HL-60 (cell line): ENCODE data around the gene C5orf58.

Experiments used
- GABPA ChIP-seq: IDR thresholded peaks from 2 replicates; pipeline ENCODE4 v1.6.1; 2012; ENCODE audit warnings: low read depth
- POLR2AphosphoS5 ChIP-seq: IDR thresholded peaks from 2 replicates; pipeline ENCODE4 v1.6.1; 2012; ENCODE audit warnings: low read depth
- SPI1 ChIP-seq: IDR thresholded peaks from 2 replicates; pipeline ENCODE4 v1.6.1; 2012; ENCODE audit warnings: low read depth, mild to moderate bottlenecking, borderline replicate concordance
- TF ChIP-seq, protein P1 (sequence below): IDR thresholded peaks from one replicate; pipeline ENCODE4 v1.5.1; 2011; ENCODE audit warnings: low read length, control low read depth, inconsistent platforms; ENCODE audit not compliant: insufficient read depth
- TF ChIP-seq, protein P2 (sequence below): IDR thresholded peaks from 2 replicates; pipeline ENCODE4 v1.6.1; 2012; ENCODE audit warnings: low read depth; ENCODE audit not compliant: insufficient replicate concordance

DNA sequence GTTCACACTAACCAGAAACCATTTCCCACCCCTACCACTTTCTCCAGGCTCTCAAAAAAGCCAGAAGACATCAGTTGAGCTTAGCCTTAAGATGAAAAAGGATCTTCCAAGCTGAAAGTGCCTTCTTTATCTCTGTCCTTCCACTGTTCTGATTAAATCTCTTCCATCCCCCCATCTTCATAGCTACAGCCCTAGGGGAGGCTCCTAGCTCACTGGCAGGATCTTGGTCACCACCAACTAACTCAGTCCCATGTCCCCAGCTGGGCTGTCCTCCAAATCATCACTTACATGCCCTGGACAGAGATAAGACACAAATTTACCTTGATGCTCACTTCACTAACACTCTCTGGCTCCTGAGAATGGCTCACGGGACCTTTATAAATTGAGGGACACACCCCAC, 50.5 kb downstream of the C5orf58 start:
- TF ChIP-seq SPI1 (no peak), POLR2AphosphoS5 (no peak), GABPA (no peak)
- TF ChIP-seq, protein P1, sequence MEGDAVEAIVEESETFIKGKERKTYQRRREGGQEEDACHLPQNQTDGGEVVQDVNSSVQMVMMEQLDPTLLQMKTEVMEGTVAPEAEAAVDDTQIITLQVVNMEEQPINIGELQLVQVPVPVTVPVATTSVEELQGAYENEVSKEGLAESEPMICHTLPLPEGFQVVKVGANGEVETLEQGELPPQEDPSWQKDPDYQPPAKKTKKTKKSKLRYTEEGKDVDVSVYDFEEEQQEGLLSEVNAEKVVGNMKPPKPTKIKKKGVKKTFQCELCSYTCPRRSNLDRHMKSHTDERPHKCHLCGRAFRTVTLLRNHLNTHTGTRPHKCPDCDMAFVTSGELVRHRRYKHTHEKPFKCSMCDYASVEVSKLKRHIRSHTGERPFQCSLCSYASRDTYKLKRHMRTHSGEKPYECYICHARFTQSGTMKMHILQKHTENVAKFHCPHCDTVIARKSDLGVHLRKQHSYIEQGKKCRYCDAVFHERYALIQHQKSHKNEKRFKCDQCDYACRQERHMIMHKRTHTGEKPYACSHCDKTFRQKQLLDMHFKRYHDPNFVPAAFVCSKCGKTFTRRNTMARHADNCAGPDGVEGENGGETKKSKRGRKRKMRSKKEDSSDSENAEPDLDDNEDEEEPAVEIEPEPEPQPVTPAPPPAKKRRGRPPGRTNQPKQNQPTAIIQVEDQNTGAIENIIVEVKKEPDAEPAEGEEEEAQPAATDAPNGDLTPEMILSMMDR, result no peak
- TF ChIP-seq, protein P2, sequence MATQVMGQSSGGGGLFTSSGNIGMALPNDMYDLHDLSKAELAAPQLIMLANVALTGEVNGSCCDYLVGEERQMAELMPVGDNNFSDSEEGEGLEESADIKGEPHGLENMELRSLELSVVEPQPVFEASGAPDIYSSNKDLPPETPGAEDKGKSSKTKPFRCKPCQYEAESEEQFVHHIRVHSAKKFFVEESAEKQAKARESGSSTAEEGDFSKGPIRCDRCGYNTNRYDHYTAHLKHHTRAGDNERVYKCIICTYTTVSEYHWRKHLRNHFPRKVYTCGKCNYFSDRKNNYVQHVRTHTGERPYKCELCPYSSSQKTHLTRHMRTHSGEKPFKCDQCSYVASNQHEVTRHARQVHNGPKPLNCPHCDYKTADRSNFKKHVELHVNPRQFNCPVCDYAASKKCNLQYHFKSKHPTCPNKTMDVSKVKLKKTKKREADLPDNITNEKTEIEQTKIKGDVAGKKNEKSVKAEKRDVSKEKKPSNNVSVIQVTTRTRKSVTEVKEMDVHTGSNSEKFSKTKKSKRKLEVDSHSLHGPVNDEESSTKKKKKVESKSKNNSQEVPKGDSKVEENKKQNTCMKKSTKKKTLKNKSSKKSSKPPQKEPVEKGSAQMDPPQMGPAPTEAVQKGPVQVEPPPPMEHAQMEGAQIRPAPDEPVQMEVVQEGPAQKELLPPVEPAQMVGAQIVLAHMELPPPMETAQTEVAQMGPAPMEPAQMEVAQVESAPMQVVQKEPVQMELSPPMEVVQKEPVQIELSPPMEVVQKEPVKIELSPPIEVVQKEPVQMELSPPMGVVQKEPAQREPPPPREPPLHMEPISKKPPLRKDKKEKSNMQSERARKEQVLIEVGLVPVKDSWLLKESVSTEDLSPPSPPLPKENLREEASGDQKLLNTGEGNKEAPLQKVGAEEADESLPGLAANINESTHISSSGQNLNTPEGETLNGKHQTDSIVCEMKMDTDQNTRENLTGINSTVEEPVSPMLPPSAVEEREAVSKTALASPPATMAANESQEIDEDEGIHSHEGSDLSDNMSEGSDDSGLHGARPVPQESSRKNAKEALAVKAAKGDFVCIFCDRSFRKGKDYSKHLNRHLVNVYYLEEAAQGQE, result no peak
